K562 (cell line): Measurements from ENCODE around the gene MTG2. TPM values are rescaled to one million over a fixed set of nuclear protein-coding genes. Genes with fewer than 3 reads are reported as not detected.
A peak's percentile ranks its signal among the peaks of the same experiment; 100 is the strongest.

ENCODE experiments used
- CHD1 ChIP-seq: fragments of 200-600 bp; sonication (generic); IDR thresholded peaks from one replicate; pipeline ENCODE4 v1.6.1; 2012; ENCODE audit warnings: mild to moderate bottlenecking, moderate library complexity, low read length, inconsistent platforms
- CHD4 ChIP-seq: fragments of 200-600 bp; sonication (generic); IDR thresholded peaks from 3 replicates; pipeline ENCODE4 v1.6.1; 2012; ENCODE audit warnings: low read depth, mild to moderate bottlenecking, mixed read lengths, low read length, inconsistent platforms; ENCODE audit not compliant: insufficient read depth, insufficient replicate concordance, poor library complexity, severe bottlenecking
- CHD7 ChIP-seq: fragments of 200-600 bp; sonication (generic); IDR thresholded peaks from one replicate; pipeline ENCODE4 v1.6.1; 2012; ENCODE audit warnings: mild to moderate bottlenecking, low read depth, low read length, inconsistent platforms
- COPS2 ChIP-seq: fragments of 450-650 bp; conservative IDR thresholded peaks from 2 replicates; pipeline ENCODE4 v1.6.1; 2016; ENCODE audit warnings: mild to moderate bottlenecking, moderate library complexity
- GATA2 ChIP-seq: sonication (generic); formaldehyde crosslinking; IDR thresholded peaks from 2 replicates; pipeline ENCODE4 v1.4.0; 2020; ENCODE audit warnings: mild to moderate bottlenecking, missing genetic modification reagents
- HDGF ChIP-seq: fragments of 450-650 bp; IDR thresholded peaks from 2 replicates; pipeline ENCODE4 v1.6.1; 2016
- HSF4 ChIP-seq: fragments of 250-450 bp; sonication (Bioruptor Pico); IDR thresholded peaks from 2 replicates; pipeline ENCODE4 v2.1.2; 2022; ENCODE audit warnings: mild to moderate bottlenecking, moderate library complexity, borderline replicate concordance
- KHSRP ChIP-seq: fragments of 450-650 bp; IDR thresholded peaks from 2 replicates; pipeline ENCODE4 v1.6.1; 2017
- L3MBTL2 ChIP-seq: fragments of 450-650 bp; IDR thresholded peaks from 2 replicates; pipeline ENCODE4 v1.6.1; 2016; ENCODE audit warnings: mild to moderate bottlenecking, moderate library complexity
- NONO ChIP-seq, 2 experiments: fragments of 200-400 bp in 1 of 2; fragments of 450-650 bp in 1 of 2; formaldehyde crosslinking in 1 of 2; IDR thresholded peaks; 2 replicates each; pipeline ENCODE4 v1.6.1; 2017; ENCODE audit warnings: low read depth in 2 of 2, mild to moderate bottlenecking in 2 of 2, moderate library complexity in 2 of 2, low read length in 1 of 2
- RBM14 ChIP-seq: fragments of 200-400 bp; formaldehyde crosslinking; IDR thresholded peaks from 2 replicates; pipeline ENCODE4 v1.6.1; 2018; ENCODE audit warnings: low read depth, mild to moderate bottlenecking, low read length, moderate library complexity, borderline replicate concordance; ENCODE audit not compliant: insufficient read depth
- RHOXF2B ChIP-seq: fragments of 250-450 bp; sonication (Bioruptor Pico); conservative IDR thresholded peaks from 2 replicates; pipeline ENCODE4 v1.5.1; 2021
- SMARCA5 ChIP-seq: fragments of 450-650 bp; IDR thresholded peaks from 2 replicates; pipeline ENCODE4 v1.6.1; 2016
- SMC3 ChIP-seq: conservative IDR thresholded peaks from 2 replicates; pipeline ENCODE4 v1.6.1; 2011; ENCODE audit warnings: low read depth, low read length, improper control_type of control experiment; ENCODE audit not compliant: insufficient read depth
- SREBF2 ChIP-seq: sonication (generic); formaldehyde crosslinking; IDR thresholded peaks from 2 replicates; pipeline ENCODE4 v1.4.0; 2020; ENCODE audit warnings: mild to moderate bottlenecking, missing genetic modification reagents
- SRSF1 ChIP-seq: fragments of 200-400 bp; formaldehyde crosslinking; IDR thresholded peaks from 2 replicates; pipeline ENCODE4 v1.6.1; 2017; ENCODE audit warnings: mild to moderate bottlenecking, low read depth, low read length, moderate library complexity
- SRSF3 ChIP-seq: fragments of 200-400 bp; formaldehyde crosslinking; IDR thresholded peaks from 2 replicates; pipeline ENCODE4 v1.6.1; 2016; ENCODE audit warnings: mild to moderate bottlenecking, low read length, moderate library complexity; ENCODE audit not compliant: insufficient read depth
- polyA plus RNA-seq, 8 experiments: library from polyadenylated mRNA; depleted of rRNA in 4 of 8; stranded (reverse) in 5 of 8; unstranded in 3 of 8; fragments of >200 nt; fragmentation: Nextera tagmentation in 2 of 8; fragmentation: Illumina TruSeq in 1 of 8; extraction: Ambion mirVana in 2 of 8; extraction: Trizol in 1 of 8; gene quantifications; 2 replicates each; pipeline versions ENCODE4 v1.2.1 to v1.2.3, GENCODE V29; 2011 to 2014; ENCODE audit warnings: inconsistent platforms in 1 of 8, missing spikeins in 1 of 8
- total RNA-seq, 7 experiments: library from RNA; depleted of rRNA in 6 of 7; stranded (reverse); fragments of >200 nt in 6 of 7; fragmentation: Illumina TruSeq in 2 of 7; extraction: Trizol in 2 of 7; gene quantifications; 2 replicates each; pipeline versions ENCODE4 v1.2.1 to v1.2.3, GENCODE V29; 2011 to 2021; ENCODE audit warnings: low replicate concordance in 1 of 7

Gene MTG2
- total and polyA plus RNA-seq, 9 of the 15 experiments (the other 6 are each of a cell fraction or from before 2014, with no cell fraction given) = 8.7 to 67.5 (median 44.5) TPM

GRCh38 chr20:62182469-62183425 lies at the start of gene MTG2 (continued):
- TF ChIP-seq SRSF1 (peak; percentile 78; the same call in 1 of the 2 replicates), CHD4 (no peak), GATA2 (CRISPR knock-in tag) (no peak), NONO (IDR thresholded peaks at IDR 0.05; ENCODE audit: low read depth in 2 of 2, low read length in 1 of 2) (peak; percentile 35 to 60; a peak in 3 of 4 replicates), RHOXF2B (CRISPR knock-in tag) (no peak), CHD1 (peak; percentile 46), HSF4 (no peak), CHD7 (no peak), KHSRP (peak; percentile 34; the same call in 1 of the 2 replicates), SREBF2 (CRISPR knock-in tag) (no peak), SMC3 (no peak), SRSF3 (no peak), RBM14 (0 out of 2 replicates have a peak, but pooled peaks have one; percentile 39), L3MBTL2 (peak; percentile 81), SMARCA5 (no peak), HDGF (no peak), COPS2 (no peak)
